GM18508 (cell line): ENCODE results near the gene CD93.

Experiments
- ATAC-seq: cut with Tn5 transposase; IDR thresholded peaks from one replicate; pipeline ENCODE4 v1.9.1; 2021; ENCODE audit warnings: moderate number of reproducible peaks; ENCODE audit not compliant: insufficient read depth, unreplicated experiment

CD93 gene

DNA sequence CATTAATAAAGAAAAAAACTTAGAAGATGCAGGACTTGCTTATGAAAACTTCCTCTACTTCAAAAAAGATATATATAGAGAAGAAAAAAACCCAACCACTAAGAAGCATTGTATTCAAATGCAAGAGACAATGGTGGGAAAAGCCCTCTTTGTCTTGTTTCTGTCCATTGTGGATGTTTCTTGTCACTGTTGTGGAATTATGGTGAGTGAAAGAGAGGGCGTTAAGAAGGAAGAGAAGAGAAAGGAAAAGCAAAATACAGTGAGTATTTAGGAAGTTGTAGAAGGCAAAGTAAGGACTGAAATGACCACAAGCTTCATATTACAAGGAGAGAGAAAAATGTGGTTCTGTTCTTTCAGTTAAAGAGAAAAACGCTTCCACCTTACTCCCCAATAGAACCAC lies 22.5 kb downstream of the CD93 start:
- no peak for ATAC-seq

DNA sequence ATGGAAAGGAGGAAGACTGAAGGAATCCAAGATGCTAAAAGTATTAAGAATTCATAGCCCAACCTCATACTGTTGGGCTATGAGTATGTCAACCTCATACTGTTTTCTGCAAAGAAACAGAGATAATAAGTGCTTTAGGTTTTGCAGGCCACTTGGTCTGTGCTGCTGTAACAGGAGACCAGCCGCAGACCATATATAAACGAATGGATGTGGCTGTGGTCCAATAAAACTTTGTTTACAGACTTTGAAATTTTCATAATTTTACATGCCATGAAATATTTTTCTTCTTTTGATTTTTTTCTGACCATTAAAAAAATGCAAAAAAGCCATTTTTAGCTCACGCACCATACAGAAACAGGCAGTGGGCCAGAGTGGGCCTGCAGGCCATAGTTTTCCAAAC lies 23.0 kb downstream of the CD93 start:
- no peak for ATAC-seq

DNA sequence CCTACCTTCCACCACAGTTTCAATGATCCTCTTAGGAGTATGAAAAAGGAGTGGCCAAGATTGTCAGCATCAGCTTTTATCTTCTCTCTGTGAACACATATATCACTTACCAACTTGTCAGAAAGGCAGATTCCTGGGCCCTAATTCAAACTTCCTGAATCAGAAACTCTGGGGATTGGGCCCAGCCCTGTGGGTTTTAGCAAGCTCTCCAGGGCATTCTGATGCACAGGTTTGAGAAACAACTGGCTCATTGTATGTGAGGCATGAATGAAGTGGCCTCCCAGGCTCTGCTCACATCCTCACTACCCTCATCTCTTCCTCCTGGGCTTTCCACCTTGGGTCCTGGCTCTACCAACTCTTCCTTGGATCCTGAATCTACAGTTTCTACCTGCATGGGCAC lies 23.5 kb downstream of the CD93 start:
- no peak for ATAC-seq

DNA sequence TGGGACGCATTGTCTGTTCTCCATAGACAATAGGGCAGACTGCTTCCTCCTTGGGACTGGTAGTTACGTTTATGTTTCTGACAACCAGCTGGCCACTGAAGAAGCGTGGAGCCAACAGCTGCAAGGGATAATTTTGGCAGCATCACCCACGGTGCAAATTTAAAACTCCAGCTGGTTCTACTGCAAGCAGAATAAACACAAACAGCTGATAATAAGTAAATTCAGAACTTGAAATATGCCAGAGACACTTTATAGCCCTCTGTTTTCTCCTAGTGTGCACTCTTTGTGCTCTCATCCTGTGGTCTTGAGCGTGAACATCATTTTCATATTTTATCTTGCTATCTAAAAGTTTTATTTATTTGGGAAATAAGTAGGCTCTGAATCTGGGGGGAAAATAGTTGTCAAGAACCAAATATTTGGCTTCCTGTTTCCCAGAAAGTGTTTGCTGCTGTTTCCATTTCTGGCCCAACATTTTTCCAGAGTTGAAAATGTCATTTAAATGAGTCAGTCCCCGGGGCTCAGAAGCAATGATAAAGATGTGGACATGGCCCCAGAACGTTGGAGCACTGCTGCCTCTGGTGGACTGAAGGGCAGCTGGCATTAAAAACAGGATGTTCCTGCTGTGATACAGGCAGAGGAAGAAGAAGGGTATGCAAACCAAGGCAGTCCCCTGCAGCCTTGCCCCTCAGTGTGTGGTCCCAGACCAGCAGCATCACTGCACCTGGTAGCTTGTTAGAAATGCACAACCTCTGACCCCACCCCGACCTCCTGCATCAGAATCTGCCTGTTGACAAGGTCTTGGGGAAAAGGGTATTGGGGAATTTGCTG lies 24.2 kb downstream of the CD93 start:
- no peak for ATAC-seq

DNA sequence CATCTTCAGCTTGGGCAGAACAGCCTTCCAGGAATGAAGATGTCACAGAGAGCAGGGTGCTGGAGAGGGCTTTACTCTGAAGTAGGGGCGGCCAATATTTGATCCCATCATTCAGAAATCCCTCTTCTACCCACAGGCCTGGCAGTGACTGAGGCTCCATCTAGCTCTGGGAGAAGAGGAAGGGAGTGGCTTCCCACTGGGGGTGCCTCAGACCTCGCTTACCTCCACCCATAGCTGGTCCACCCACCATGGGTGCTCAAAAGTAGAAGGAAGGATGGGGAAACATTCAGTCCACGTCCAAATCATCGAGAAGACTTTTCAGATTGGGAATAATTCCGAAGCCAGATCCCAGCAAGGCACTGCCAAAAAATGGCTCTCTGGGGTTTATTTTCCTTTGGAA lies 24.9 kb downstream of the CD93 start:
- ATAC-seq = no peak

DNA sequence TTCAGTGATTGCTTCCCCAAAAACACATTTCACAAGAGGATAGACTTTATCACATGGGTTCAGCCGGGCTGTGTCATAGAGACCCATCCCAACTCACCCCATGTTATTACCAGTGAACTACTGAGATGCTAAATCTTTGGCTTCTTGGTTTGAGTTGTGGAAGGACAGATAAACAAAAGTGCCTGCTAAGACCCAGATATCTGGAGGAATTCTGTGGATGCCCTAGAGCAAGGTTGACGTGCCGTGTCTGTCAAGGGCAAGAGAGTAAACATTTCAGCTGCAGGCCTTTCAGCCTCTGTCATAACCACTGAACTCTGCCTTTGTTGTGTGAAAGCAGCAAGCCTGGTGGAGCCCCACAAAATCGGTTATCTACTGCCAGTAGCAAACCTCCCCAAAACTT lies 25.5 kb downstream of the CD93 start:
- ATAC-seq = no peak

DNA sequence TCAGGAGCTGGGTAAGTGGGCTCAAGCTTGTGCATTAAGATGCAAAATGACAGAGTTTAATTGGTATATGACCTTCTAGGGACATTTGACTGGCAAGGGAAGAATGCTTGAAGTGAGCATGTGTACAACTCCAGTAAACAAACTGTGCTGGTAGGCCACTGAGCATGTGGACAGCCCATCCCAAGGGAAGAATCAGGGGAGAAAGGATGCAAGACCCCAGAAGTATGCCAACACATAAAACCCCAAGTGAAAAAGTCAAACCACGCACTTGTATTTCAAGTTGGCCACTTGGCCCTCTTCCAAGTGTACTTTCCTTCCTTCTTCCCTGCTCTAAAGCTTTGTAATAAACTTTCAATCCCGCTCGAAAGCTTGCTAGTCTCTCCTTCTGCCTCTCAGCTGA lies 26.3 kb downstream of the CD93 start:
- ATAC-seq = no peak

DNA sequence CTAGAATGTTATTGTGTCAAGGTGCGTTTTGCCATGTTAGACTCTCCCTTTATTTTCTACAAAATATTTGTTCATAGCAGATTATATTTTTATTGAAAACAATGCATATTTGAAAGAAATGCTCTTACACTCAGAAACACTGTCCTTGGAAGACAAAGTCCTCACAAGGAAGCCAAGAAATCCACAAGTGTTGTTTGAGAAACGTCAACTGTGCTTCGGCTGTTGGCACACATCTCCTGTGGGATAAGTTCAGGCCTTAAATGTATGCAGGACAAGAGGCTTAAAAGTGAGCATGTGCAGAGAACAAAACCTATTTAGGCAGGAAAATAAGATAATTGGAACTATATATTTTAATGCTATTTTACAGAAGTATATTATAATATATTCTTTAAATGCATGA lies 27.1 kb downstream of the CD93 start:
- ATAC-seq = no peak

DNA sequence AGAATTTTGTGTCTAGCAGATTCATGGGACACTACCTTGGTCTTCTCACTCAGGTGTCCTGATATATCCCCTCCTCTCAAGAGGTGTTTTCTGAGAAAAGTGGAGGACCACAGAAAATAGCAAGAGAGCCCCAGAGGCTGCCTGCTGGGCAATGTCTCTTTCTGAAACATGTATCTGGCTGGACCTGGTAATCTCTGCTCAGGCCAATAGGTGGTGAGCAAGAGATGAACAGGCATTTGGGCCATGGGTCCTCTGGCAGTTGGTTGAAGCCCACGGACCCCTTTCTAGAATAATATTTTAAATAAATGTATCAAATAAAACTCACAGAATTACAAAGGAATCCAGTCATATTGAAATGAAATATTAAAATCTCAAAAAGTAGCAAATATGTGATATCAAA lies 27.9 kb downstream of the CD93 start:
- no peak for ATAC-seq

DNA sequence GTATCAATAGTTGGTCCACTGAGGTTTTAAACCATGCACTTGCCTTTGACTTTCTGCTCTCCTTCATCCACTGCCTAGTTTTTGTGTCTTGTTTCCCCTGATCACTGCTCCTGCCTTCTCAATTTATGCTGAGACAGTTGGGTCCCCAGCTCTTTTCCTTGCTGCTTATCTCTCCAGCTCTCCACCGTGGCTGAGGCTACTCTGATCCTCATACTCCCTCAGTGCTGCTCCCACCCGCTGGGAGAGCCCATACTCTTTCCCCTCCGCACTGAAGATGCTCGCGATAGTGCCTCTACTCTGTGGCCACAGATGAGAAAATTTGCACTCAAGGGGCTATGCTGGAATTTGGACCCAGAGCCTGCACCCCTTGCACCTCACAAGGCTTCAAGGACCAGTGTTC lies 33.2 kb downstream of the CD93 start:
- no peak for ATAC-seq

DNA sequence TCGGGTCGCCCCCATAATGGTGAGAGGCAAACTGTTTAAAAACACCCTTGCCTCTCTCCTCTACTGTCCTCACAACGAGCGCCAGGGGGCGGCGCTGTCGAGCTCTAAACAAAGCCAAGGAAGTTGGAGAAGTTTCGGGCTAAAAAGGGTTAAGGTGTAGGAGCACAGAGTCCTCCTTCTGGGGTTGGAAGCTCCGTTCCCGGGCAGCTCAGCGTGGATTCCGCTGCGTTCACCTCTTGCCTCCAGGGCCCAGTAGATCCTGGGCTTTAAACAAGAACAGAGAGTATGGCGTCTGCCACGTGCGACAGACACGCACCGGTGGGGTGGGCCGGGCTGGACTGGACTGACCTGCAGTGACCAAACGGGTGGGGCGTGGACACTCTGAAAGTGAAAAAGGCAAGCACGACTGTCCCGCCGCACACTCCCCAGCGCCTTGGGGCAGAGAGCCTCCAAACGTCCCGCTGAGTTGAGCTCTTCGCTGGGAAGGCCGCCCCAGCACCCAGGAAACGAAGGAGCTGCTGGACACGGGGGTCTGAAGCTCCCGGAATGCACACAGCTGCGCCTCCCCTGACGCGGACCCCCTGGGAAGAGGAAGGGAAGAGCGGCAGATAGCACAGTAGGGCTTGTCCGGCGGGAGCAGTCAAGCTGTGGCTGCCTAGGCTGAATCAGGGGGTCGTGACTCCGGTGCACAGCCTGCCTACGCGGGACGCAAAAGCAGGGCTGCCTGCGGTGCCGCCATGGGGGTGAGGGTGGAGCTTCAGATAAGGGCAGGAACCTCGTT lies 35.1 kb downstream of the CD93 start:
- no peak for ATAC-seq

DNA sequence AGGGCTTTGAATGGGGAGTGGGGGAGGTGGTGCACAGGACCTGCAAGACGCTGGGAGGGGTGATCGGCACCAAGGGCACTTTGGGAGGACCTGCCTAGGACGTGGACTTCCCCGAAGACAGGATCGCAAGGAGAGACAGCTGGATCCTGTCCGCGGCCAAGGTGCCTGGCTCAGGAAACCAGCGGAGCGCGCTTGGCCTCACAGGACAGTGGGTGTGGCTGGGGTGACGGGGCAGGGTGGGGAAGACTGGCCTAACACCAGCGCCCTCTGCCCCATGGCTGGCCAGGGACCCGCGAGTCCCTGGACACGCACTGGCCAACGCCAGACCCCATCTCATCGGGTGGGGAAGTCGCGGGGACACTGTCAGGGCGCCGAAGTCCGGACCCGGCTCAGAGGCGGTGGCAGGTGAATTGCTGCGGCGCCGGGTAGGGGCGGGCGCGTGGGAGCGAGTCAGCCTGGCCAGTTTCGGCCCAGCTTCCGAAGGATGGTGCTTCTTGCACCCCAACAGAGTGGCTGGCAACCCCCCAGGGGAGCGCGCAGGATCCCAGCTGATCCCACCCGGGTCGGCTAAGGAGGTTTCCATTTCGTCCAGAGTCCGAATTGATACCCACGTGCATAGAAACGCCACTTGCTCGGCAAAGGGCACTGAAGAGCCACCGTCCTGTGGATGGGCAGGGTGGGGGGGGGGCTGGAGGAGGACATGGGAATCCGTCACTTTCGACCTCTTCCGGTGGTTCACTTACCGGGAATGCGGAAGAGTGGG lies 35.9 kb downstream of the CD93 start:
- no peak for ATAC-seq

DNA sequence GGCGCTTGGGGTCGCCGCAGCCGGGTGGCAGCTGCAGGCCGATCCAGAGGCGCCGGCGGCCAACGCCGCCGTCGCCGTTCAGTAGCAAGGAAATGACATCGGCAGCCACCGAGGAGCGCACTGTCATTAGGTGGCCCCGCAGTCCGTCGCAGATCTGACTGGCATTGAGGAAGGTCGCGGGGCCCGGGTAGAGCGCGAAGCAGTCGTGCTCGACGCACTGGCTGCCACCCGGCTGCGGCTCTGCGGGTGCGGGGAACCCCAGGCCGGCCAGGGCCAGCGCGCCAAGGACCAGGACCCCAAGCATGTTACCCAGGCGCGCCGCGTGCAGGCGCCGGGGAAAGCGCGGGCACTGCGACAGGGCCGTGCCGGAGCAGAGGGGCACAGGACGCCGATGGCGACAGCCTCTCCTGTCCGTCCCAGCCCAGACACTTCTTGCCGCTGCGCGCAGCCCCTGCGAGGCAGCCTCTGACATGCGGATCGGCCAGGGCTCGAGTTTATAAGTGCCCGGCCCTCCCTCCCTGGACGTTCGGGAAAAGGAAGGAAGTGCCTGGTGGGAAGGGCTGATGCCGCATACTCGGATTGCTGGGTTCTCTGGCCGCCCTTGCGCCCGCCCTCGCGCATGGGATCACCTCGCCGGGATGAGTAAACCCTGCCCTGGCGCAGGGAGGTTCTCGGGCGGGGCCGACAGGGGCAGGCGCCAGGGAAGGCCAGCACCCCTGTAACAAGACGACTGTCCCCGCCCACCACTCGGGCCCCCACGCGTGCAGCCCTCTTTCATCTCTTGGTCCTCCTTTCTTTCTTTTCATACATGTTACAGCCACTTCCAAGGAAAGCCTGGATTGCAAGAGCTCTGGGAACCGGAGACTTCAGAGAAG lies 36.7 kb downstream of the CD93 start, which contains the start of gene THBD:
Gene THBD (minus strand): TSS at position 472 of the 875 bp plus-strand sequence. CDS start 168 bp downstream, at position 304.
- ATAC-seq = no peak

DNA sequence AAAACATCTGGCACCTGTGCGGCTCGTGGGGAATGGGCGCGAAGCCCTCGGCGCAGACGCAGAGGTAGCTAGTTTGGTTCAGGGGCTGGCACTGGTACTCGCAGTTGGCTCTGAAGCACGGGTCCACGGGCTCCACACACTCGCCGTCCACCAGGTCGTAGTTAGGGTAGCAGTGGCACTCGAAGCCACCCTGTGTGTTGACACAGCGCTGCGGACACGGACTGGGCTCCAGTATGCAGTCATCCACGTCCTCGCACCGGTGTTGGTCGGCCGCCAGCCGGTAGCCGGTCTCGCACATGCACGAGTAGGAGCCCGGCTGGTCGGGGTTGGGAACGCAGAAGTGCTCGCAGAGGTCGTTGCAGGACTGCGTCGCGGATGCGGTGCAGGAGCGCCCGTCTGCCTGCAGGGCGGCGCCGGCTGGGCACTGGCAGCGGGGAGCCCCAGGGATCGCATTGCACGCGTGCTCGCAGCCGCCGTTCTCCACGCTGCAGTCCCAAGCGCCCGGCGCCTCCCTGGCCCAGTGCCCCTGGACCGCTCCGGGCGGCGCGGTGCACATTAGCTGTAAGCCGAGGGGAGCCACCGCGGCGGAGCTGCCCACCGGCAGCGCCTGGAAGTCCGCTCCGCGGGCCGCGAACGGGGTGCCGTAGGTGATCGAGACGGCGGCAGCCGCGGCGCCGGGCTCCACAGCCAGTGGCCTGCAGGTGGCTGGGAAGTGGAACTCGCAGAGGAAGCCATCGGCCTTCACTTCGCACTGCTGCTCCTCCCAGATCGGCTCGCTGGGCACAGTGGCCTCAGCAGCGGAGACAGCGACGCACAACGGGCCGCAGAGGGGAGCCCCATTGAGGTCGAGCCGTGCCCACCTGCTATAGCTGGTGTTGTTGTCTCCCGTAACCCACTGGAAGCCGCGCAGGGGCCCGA lies 37.6 kb downstream of the CD93 start:
- no peak for ATAC-seq

DNA sequence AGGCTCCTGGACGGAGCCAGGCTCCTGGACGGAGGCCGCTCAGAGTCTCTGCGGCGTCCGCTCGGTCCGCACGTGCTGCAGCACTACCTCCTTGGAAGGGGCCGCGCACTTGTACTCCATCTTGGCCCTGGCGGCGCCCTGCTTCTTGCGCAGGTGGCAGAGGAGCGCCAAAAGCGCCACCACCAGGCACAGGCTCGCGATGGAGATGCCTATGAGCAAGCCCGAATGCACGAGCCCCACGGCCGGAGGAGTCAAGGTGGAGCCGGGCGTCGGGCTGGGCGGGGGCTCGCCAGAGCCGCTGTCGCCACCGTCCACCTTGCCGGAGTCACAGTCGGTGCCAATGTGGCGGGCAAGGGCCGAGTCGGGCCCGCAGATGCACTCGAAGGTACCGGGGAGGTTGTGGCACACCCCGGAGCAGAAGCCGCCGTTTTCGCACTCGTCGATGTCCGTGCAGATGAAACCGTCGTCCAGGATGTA lies 38.3 kb downstream of the CD93 start:
- no peak for ATAC-seq

DNA sequence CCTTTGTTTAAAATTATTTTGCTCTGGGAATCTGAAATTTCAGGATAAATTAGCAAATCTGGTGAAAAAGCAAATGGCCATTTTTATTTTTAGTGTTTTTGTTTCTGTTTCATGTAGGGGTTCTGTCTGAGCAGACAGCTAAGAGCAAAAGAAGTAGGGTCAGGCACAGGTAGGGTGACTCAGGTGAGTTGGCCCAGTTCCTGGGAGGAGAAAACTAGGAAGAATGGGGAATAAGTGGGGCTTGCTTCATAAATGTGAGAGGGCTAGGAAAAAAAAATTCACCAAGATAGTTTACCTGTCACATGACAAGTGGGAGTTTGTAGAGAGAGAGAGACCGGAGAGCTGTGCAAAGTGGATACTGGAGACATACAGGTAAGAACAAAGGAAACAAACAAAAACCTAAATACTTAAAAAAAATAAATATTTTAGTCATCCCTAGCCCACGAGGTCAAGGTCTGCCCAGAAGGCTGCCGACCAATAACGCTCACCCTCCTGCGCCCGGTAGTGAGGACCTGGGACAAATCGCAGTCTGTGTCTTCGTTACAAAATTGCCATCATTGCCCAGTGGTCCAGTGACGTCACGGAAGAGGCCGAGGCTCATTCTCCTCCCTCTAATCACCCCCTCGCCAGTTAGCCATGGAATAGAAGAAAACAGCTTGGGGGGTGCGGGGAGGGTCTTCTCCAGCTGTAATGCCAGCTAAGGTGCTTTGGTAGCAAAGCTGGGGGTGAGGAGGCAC lies 39.0 kb downstream of the CD93 start:
- no peak for ATAC-seq

DNA sequence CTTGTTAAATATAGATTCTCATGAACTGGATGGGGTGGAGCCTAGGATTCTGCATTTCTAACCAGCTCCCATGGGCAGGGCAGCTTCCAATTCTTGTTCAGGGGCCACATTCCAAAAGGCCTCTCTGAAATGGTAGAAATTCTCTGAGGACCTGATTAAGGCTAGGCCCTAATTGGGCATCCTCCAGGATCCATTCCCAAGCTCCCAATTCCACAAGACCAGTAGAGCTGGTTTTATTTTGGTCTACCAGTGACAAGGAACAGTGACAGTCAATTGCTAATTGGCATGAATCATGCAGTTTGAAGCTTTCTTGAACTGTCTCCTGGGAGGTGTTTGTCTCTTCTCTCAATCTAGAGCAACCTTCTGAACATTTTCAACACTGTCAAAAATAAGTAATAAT lies 39.7 kb downstream of the CD93 start:
- no peak for ATAC-seq

DNA sequence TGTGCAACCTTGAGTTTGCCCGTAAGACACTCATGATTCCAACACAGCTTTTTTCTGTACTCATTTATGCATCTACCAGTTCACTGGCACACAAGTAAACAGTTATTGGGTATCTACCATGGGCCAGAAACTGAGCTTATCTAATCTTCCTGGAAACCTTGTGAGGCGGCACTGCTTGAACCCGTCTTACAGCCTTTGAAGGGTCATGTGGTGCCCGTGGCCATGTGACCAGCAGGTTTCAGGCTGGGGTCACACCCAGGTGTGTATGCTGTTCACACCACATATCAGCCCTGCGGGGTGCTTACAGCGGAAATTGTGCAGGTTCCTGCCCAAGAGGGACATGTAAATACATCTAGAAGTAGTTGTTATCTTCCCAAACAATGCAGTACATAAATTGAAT lies 42.7 kb downstream of the CD93 start:
- ATAC-seq = no peak
